GM19463 (cell line): ENCODE results near the gene PPFIA1.
"Not testable (repeated sequence)": the region's sequence is repeated elsewhere in the genome, so short reads cannot be mapped to it uniquely, and the experiment has no call there.

Experiments
- ATAC-seq: cut with Tn5 transposase; IDR thresholded peaks from one replicate; pipeline ENCODE4 v1.9.1; 2021; ENCODE audit warnings: mild to moderate bottlenecking, moderate library complexity; ENCODE audit not compliant: unreplicated experiment

The PPFIA1 gene

DNA sequence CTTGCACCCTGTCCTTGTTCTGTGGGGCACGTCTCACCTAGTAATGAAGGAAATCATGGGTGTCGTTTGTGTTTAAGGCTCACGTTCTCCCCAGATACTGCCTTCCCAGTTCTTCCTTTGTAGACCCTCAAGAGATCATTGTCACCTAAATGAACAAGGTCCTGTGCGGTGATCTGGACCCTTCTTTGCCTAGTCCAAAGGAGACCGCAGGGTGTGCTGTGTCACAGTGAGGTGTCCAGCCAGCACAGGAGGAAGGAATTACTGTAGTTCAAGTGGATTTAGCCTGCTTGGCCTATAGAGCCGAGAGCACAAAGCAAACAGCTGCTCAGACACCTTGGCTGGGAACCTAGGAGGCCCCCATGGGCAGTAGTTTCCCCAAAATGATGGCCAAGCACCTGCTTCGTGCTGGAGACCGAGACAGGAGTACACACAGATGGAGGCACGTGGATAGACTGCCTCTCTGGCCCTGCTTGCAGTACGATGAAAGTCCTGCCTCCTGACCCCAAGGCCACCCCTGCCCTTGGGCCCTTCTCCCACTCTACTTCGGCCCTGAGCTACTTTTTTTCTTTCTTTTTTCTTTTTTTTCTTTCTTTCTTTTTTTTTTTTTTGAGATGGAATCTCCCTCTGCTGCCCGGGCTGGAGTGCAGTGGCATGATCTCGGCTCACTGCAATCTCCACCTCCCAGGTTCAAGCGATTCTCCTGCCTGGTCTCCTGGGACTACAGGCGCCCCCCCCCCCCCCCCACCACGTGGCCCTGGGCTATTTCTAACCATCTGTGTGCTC lies 19.4 kb upstream of the PPFIA1 start:
- no peak for ATAC-seq

DNA sequence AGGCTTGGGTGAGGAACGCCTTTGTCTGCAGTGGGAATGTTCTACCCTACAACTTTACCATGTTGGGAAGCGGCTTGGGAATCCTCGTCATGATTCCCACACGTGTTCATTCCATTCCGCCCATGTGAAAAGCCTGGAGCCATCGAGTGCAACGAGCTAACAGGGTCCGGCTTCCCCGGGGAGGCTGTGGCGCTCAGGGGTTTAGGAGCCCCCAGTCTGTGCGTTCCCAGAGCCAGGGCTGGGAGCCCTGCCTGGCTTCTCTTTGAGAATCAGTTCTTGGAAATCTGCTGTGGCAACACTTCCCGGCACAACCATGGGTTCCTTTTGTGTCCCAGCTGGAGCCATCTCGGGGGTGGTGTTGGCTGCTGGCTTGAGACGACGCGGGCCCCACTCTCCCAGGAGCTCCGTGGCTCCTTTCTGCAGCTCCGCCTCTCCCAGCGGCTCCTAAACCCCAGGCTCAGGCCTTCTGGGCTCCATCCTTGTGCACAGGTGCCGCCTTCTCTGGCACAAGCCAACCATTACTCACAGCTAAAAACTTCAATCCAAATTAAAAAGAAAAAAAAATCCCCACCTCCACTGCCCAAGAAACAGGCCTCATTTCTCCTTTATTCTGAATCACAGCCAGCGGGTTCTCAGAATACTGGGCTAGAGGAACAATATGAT lies 18.7 kb upstream of the PPFIA1 start:
- ATAC-seq, result no peak

DNA sequence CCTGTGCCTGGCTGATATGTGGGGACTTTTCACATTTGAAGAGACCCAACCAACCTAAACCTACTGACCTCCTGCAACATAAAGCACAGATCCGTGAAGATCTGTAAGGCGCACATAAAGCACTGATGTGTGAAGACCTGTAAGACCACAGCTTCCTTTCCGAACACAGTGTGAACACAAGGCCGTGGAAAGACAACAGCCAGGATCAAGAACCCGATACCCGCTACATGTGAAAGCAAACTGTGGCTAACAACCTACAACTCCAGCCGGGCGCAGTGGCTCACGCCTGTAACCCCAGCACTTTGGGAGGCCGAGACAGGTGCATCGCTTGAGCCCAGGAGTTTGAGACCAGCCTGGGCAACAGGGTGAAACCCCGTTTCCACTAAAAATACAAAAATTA lies 17.6 kb upstream of the PPFIA1 start:
- ATAC-seq, result no peak

DNA sequence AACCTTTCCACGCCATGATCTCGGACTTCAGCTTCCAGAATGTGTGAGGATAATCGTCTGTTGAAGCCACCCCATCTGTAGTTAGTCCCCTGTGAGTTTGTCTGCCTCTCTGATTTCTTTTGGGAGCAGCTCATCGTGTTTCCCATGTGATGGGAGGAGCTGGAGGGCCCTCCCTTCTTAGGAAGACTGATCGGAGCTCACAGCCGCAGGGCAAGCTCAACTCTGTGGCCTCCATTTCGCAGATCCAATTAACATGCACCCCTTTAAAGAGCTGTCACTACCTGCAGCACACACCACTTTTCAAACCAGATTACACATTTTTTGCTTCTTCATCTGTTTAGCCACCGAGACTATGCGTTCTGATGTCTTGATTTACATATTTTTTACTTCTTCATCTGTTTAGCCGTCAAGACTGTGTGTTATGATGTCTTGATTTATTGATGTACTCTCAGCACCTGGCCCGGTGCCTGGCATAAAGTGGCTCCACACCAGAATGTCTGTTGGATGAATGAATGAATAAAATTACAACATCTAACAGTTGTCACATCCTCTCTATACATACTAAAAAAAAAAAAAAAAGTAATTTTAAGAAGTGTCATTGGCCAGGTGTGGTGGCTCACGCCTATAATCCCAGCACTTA lies 14.9 kb upstream of the PPFIA1 start:
- no peak for ATAC-seq

DNA sequence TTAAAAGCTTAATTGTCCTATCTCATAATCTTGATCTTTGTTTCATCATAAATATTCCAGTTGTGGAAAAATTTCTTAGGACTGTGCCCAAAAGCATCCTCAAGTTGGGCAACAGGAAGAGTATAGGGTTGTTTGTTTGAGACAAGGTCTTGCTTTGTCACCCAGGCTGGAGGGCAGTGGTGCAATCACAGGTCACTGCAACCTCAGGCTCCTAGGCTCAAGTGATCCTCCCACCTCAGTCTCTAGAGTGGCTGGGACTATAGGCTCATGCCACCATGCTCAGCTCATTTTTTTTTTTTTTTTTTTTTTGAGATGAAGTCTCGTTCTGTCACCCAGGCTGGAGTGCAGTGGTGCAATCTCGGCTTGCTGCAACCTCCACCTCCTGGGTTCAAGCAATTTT lies 11.4 kb upstream of the PPFIA1 start:
- ATAC-seq, result not testable (repeated sequence)

DNA sequence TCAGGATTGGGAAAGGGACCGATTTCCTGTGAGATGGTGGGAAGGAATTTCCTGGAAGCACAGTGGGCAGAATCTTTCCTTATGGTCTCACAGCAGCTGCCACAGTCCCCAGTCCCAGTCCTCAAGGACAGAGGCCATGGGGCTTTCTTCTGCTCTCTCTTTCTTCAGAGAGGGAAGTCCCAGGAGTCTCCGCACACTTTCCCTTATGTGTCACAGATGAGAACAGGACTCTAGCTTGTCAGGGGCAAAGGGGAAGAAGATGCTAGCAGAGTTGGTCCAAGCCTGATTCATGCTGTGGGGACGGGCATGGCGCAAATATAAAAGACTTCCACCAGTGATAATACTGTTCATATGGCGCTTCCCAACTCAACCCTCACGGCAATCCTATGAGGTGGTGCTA lies 7.5 kb upstream of the PPFIA1 start:
- ATAC-seq, result no peak

DNA sequence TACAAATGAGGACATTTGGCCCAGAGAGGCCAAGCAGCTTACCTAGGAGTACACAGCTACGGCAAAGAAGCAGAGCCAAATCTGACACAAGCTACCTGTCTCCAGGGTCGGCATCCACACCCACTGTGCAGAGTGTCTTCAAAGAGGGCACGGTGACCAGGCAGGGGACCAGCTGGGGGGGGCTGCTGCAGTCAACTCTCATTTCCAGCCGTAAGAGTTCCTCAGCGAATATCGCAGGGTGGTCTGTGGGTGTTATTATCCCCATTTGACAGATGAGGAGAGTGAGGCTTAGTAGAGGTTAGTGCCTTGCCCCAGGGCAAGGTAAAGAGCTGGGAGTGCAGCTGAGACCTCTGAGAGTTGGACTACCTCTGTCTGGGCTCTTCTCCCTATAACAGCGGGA lies 7.1 kb upstream of the PPFIA1 start:
- no peak for ATAC-seq

DNA sequence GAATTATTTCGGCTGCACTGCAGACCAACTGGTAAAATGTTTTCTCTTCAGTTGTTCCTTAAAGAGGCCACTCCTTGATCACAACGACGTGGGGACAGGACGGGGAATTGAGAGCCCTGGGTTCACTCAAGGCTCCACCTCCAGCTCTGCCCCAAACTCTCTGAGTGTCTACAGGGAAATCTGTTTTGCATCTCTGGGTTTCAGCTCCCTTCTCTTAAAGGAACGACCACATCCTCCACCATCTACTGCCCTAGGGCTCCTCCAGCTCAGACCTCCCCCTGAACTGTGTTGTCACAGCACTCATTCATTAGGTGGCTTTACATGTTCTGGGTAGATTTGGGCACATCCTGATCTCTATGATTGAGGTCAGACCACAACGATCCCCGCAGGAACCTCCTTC lies 5.1 kb upstream of the PPFIA1 start:
- no peak for ATAC-seq

DNA sequence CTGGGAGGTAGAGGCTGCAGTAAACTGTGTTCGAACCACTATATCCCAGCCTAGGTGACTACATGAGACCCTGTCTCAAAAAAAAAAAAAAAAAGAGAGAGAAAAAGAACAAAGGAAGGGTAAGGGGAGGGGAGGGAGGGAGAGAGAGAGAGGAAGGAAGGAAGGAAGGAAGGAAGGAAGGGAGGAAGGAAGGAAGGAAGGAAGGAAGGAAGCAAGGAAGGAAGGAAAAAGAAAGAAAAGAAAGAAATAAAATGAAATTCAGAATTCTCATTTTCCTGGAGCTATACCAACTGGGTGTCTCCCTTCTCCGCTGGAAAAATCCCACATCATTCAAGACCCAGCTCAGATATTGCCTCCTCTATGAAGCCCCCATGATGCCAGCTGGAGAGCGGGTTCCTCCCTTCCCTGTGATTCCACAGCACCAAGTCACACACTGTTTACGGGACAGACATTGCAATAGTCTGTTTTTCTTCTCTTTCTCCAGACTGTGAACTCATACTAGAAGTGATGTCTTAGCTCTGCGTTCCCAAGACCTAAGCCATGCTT lies 3.0 kb upstream of the PPFIA1 start:
- ATAC-seq, result no peak

DNA sequence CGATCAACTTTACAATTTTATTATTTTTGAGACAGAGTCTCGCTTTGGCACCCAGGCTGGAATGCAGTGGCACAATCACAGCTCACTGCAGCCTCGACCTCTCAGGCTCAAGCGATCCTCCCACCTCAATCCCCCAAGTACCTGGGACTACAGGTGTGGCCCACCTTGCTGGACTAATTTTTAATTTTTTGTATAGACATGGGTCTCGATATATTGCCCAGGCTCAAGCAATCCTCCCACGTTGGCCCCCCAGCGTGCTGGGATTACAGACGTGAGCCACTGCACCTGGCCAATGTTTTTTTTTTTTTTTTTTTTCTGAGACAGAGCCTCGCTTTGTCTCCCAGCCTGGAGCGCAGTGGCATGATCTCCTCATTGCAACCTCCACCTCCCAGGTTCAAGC lies 2.0 kb upstream of the PPFIA1 start:
- ATAC-seq, result no peak

DNA sequence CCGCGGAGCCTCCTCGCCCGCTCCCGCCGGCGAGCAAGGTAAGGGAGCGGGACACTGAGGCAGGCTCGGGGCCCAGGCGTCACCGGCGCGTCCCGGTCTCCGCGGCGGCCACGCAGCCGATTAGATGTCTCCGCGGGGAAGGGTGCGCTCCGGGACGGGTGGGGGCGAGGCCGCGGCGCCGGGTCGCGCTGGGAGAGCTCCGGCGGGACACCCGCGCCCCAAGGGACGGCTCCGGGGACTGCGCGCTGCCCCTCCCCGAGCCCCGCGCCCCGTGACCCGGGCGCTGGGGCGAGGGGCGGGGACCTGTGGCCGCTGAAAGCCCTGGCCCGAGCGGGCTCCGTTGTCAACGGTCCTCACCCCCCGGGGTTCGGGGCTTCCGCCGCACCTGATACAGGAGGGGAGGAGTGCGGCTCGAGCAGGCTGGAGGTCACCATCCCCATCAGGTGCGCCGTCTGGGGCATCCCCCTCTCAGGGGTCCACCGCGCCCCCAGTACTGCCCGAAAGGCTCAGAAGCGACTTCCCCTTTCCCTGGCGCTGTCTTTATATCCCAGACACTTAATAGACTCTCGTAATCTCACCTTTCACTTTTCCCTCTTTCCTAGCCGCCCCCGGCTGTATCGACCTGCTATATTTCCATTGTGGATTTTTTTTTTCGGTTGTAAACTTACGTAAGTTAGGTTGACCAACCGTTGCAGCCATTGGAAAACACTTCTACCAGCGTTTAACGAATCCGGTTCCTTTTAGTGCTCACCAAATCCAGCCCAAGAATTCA lies 573 bp downstream of the PPFIA1 start:
- peak; percentile 30 for ATAC-seq

DNA sequence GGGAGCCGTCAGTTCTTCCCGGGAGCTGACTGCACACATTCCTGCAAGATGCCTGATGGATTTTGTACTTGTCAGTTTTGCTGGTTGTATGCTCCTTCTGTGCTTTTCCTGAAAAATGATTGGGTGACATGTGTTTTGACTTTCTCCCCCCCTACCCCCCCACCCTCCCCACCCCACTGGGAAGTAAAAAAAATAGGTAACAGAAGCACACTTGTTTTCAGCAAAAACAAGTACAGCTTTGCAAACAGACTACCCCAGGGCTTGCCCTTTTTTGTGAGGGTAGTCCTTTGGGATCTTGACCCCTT lies 1.1 kb downstream of the PPFIA1 start:
- ATAC-seq, result no peak

DNA sequence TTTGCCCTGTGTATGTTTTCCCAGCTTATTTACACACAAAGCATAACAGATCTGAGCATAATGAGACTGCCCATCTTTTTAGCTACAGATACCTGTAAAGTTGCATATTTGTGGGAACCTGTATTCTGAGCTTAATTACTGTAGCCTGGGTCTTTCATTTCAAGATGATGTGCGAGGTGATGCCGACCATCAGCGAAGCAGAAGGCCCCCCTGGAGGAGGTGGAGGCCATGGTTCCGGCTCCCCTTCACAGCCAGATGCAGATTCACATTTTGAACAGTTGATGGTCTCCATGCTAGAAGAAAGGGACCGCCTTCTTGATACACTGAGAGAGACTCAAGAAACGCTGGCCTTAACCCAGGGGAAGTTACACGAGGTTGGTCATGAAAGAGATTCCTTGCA lies 1.5 kb downstream of the PPFIA1 start:
- no peak for ATAC-seq

DNA sequence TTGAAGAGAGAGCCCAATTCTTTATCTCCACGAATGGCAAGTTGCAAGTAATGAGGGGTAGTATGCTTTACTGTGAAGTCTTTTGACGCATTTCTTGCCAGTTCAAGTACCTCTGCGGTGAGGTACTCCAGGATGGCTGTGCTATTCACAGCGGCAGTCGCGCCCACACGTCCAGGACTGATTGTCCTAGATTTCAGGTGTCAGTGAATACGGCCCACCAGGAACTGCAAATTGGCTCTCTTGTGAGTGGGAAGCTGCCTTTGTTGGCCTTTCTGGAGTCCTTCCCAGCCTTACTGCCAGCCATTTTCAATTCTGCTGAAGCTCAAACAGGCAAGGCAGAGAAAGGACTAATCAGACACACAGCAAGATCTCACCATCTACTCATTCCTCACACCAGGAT lies 8.5 kb downstream of the PPFIA1 start:
- no peak for ATAC-seq

DNA sequence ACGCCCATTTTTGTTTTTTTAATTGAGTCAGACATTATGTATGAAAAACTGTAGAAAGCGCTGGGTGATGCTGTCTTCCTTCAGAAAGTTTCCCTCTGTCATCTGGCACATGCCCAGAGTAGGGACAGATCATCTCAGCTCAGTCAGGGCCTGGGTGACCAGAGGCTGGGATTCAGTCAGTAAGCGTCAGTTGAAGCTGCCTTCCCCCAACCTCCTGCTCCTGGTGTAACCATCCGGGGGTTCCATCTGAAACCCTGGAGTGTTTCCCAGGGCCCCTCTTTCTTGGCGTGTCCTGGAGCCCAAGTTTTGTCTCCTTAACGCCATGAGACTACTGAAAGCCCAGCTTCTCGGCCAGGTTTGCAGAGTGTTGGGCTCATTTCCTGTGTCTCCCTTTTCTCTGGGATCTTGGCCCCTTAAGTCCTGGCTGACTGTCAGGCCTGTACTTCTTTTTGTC lies 10.7 kb downstream of the PPFIA1 start:
- ATAC-seq, result no peak

DNA sequence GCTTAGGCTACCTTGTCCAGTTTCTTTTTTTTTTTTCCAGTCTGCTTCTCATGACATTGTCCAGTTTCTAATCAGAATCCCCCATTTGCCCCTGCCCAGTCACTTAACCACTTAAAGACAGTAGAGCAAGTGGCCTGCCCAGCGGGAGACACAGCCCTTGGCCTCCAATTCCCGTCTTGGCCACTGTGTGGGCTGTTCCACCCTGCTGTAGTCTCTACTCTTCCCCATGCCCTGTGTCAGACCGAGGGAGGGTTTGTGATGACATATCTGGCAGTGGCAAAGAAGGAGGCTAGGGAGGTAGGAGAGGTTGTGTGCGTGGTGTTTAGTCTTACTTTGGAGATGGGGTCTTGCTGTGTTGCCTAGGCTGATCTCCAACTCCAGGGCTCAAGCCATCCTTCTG lies 11.5 kb downstream of the PPFIA1 start:
- ATAC-seq, result no peak

DNA sequence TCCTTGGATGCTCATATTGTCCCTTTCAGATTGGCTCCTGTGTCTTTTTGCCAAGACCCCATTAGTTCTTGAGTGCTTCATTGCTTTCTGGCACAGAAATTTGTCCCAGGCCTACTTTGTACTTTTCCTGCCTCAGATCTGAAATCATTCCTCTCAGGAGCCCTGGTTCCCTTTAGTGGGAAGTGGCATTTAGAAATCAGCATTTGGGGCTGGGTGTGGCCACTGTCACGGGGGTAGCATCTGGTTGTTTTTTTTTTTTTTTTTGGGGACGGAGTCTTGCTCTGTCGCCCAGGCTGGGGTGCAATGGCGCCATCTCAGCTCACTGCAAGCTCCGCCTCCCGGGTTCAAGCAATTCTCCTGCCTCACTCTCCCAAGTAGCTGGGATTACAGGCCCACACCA lies 18.2 kb downstream of the PPFIA1 start:
- ATAC-seq, result no peak

DNA sequence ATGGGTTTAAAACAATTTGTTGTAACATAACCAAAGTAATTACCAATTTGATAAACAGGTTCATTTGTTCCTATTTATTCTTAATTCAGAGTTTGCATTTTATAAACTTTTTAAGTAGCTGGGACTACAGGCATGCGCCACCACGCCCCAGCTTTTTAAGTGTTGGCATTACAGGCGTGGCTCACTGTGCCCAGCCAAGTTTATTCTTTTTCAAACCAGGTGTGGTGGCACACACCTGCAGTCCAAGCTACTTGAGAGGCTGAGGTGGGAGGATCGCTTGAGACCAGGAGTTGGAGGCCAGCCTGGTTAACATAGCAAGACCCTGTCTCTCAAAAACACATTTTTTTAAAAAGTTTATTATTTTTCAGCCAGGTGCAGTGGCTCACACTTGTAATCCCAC lies 19.1 kb downstream of the PPFIA1 start:
- no peak for ATAC-seq

DNA sequence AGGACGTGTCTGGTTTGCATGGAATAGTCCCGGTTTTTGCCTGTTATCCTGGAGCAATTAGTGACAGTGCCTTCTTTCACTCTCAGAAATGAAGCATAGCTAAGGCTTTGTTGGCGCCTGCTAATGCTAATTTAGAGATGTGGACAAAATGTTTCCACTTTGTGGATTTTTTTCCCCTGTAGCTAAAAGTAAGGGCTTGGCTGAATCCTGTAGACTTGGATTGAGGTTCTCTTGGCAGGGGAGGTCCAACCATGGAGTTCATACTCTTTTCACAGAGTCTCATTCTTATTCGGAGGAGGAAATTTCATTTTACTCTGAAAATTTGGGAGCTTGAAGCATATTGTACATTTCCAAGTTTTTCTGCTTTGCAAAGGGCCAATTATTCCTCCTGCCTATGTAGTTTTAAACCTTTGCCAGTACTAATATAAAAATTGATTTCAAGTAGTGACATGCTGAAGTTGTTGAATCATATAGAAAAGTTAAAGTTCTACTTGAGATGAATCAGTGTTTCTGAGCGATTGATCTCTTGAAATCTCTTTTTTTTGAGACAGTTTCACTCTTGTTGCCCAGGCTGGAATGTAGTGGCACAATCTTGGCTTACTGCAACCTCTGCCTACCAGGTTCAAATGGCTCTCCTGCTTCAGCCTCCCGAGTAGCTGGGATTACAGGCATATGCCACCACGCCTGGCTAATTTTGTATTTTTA lies 20.0 kb downstream of the PPFIA1 start:
- no peak for ATAC-seq

DNA sequence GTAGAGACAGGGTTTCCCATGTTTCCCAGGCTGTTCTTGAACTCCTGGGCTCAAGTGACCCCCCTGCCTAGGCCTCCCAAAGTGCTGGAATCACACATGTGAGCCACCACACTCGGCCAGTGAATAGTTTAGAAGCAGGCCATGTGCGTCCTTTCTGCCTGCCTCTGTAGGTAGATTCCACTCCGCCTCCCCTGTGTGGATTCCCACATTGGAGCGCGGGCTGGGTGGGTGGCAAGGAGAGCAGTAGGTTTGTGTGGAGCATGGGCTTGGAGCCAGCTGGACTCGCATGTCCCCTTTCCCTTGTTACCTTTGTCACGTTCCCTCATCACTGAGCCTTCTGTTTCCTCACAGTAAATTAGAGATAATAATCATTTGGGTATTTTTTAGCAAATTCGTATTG lies 21.7 kb downstream of the PPFIA1 start:
- ATAC-seq, result no peak

DNA sequence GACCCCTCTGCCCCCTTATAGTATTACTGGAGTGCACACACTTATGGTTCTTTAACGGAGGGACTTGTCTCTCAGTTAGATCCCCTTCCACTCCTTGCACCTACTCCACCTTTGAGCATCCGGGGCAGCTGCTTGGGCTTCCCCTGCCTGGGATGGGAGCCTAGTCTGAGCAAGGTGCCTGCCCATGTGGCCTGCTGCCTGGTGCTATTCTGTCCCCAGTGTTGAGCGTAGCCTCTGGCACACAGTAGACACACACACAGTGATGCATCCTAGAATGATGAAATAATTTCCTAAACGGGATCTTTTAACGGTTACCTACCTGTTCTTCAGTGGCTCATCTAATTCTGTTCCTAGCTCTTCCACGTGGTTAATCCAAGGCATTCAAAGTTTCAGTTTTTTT lies 22.4 kb downstream of the PPFIA1 start:
- ATAC-seq, result no peak
